HG03095 (cell line): Measurements from ENCODE around the gene ITIH5.
"Not testable (repeated sequence)": the region's sequence is repeated elsewhere in the genome, so short reads cannot be mapped to it uniquely, and the experiment has no call there.

ENCODE experiments used
- ATAC-seq: cut with Tn5 transposase; IDR thresholded peaks from one replicate; pipeline ENCODE4 v1.9.1; 2021; ENCODE audit warnings: moderate library complexity; ENCODE audit not compliant: unreplicated experiment

ITIH5 gene

DNA sequence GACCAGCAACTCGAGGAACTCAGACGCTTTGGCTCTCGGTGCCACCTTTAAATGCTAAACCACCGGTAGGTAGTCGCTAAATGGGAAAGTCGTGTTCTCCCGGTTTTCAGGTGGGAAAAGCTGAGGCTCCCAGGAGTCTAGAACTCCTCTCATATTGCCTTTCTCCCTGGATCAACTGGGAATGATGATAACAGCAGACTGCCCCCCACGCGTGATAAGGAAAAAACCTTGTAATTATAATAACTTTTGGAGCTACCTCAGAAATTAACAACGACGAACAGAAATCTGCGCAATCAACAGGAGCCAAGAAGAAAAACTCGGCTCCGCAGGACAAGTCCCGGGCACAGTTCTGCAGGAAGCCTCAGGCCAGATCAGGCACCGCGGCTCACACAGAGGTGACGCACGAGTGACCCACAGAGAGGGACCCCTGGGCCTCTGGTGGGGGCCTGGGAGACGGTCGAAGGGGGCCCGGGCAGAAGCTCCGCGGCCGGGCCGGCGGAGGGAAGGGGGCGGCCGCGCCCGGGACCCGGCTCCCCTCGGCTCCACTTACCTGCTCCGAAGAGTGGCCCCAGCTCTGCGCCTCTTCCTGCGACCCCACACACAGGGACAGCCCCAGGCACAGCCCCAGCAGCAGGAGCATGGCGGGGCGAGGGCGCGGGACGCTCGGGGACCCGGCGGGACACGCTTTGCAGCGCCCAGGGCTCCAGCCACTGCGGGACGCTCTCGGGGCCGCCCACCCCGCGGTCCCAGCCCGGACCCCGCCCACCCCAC lies at the start of gene ITIH5:
ITIH5 (minus strand) TSS at position 714 of the 771 bp plus-strand sequence; CDS start at position 640, 74 bp downstream.
- ATAC-seq, result no peak

DNA sequence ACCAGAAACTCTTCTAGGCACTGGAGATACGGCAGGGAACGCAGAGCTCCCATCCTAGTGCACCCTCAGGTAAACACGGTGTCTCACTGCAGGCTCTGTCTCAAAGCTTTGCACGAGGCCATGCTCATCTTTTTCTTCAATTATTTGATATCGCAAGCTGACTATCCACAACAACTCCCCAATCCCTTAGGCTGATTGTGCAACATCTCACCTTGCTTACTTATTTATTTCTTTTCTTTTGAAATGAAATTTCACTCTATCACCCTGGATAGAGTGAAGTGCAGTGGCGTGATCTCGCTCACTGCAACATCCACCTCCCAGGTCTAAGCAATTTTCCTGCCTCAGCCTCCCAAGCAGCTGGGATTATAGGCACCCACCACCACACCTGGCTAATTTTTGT lies 48.7 kb upstream of the ITIH5 start:
- ATAC-seq, result no peak

DNA sequence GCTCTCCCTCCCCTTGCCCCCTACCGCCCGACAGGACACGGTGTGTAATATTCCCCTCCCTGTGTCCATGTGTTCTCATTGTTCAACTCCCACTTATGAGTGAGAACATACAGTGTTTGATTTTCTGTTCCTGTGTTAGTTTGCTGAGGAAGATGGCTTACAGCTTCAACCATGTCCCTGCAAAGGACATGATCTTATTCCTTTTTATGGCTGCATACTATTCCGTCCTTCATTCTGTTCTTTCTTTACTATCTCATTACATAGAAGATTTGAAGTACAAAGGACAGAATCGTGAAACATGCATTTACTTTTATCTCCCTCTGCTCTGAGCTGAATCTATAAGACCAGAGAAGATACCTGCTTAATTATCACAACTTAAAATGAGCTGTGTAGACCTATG lies 44.3 kb upstream of the ITIH5 start:
- ATAC-seq, result not testable (repeated sequence)

DNA sequence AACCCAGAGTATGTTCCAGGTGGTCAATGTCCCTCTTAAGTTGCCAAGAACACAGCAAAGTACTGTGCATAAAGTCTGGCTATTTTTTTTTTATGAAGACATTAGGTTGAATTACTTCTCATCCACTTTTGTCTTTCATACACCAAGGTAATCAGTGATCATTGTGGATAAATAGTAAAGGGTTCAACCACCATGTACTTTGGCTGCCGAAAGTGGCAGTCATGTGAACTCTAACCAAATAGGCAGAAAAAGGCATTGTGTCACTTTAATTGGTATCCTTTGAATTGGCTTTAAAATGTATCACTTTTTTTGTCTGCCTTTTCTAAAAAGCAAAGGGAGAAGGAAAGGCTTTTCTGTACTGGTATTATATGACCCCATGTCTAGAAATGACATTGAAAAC lies 43.7 kb upstream of the ITIH5 start:
- ATAC-seq, result no peak

DNA sequence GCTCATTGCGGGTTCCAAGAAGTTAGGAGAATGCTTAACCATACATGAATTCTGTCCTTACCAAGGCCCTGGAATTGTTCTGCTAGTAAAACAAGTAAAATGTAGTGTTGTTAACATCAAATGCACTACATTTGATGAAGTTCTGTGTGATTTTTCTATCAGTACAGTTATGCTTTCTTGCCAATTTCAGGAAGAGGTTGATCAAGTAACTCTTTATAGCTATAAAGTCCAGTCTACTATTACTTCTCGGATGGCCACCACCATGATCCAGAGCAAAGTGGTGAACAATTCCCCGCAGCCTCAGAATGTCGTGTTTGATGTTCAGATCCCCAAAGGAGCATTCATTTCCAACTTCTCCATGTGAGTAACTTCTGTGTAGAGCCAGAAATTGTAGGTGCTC lies 42.1 kb upstream of the ITIH5 start:
- no peak for ATAC-seq

DNA sequence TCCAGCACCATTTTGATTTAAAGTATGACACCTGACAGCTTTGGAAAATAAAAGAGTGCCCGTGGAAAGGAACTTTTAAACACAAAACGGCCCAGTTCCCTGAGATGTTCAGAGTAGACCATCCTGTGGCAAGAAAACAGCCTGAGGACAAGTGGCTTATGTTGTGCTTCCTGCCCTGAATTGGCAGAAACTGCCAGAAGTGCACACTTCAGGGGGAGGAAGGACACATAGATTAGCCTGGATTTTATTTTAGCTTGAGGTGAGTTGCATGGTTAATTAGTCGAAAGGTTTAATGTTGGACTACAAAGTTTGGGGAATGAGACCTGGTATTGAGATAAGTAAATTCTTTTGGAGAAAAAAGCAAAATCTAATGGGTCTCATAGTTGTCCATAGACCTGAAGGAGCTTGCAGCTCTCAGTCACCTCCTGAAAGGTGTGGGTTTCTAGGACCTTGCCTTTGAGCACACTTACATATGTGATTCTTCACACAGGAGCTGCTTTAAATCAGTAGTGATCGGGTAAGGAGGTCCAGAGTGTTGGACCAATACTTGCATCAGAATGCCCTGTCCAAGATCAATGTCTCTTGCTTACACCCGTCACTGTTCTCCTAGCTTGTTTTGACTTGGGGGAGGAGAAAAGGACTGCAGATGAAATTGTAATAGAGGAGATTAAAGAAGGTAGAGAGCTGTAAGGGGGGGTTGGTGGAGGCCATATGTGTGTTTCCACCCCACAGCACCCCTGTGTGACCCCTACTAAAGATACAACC lies 41.3 kb upstream of the ITIH5 start:
- no peak for ATAC-seq

DNA sequence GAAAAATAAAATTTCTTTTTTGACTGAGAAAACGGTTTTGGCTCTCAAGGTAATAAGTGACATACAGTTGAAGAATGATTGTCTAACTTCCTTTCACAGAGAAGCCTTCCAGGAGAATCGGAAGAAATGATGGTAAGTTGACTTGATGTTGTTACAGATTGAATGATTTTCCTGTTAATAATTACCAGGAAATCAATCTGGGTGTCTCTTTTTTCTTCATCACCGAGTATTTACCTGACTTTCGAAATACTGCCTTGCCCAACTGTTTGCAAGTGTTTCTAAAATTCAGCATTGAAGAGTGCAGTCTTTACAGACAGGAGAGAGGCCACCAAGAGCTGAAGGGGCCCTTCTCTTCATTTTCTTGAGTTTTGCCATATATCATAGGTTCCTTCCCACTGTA lies 40.3 kb upstream of the ITIH5 start:
- no peak for ATAC-seq

DNA sequence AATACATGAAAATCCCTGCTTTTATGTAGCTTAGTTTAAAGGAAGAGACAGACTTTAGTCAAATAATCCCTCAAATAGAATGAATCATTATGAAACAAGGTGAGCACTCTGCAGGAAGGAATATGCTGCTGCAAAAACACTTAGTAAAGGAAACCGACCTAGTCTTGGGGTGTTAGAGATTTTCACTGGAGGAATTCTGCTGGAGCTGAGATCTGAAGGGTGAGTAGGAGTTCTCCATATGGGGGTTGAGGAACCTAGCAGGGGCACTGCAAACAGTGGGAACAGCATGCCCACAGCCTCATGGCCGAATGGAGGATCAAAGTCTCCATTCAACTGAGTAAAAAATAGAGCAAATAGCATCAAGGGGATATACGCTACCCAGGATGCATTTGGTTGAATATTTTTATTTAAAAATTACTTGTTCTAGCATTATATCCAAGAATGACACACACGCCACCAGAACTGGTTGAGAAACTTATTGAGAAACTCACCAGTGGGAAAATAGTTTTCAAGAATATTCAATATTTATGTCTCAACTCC lies 39.8 kb upstream of the ITIH5 start:
- ATAC-seq, result no peak

DNA sequence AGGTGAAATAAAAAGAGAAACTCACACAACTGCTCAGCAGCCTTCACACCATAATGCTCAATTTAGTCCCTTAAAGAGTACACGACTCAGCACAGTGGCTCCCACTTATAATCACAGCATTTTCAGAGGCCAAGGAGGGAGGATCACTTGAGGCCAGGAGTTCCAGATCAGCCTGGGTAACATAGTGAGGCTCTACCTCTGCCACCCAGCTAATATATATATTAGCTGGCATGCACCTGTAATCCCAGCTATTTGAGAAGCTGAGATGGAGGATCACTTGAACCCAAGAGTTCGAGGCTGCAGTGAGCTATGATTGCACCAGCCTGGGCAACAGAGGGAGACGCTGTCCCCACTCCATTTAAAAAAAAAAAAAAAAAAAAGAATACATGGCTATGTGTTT lies 38.6 kb upstream of the ITIH5 start:
- no peak for ATAC-seq

DNA sequence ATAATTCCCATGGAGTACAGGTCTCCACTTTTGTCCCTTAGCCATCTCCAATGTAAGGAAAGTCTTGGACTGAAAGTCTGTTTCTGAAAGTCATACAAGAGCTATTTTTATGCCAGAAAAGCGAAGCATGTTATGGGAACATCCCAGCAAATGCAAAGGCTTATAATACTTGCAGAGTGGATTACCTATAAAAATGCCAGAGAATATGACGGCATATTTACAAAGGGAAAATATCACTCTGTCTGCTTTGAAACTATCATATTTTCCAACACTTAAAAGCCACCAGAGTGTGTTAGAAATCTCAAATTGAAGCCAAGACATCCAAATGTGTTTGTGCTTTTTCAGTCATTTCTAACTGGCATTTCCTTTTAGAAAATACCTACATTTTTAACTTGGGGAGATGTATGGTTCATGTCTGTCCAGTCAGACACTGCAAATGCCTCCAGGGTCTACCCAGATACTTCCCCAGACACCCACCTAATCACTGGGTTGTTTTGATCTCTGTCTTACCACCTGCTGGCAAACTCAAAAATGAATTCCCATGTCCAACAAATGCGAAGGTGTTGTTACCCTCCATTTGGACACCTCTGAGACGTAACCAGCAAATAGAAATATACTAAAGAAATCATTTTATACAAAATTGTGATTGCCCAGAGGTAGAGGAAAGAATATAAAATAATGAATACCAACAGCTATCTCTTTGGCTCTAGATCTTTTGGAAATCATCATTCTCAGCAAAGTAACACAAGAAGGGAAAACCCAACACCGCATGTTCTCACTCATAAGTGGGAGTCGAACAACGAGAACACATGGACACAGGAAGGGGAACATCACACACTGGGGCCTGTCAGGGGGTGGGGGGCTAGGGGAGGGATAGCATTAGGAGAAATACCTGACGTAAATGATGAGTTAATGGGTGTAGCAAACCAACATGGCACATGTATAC lies 37.6 kb upstream of the ITIH5 start:
- ATAC-seq, result no peak

DNA sequence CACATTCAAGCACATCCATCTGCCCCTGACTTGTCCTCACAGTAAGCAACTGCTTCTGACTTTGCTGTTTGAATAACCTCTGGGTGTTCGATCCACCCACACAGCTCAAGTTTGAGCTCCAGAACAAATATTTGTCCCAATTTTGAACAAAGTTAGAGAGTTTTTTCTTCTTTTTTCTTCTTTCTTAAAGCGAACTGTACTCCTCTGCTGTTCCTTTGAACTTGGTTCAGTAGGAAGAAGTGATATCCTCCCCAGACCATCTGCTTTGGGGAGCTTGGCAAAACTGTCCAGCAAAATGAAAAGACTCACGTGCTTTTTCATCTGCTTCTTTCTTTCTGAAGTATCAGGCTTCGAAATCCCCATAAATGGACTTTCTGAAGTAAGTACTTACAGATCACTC lies 36.4 kb upstream of the ITIH5 start, which contains the start of gene ITIH2:
ITIH2 (plus strand) TSS at position 177 of the 400 bp plus-strand sequence; CDS start at position 296, 119 bp downstream.
- no peak for ATAC-seq

DNA sequence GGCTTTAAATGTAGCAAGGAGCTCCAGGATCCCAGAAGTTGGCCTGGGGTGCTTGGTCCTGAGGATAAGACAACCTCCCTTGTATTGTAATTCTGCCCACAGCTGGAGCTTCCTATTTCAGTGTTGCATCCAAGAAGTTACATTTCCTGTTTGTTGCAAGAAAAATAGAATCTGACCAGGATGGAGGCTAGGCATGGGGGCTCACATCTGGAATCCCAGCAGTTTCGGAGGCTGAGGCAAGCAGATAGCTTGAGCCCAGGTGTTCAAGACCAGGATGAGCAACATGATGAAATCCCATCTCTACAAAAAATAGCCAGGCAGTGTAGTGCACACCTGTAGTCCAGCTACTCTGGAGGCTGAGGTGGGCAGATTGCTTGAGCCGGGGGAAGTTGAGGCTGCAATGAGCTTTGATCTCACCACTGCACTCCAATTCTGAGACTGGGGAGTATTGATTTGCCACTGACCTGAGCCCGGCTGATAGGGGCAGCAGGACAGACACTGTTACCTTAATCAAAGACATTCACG lies 35.6 kb upstream of the ITIH5 start:
- ATAC-seq, result no peak

DNA sequence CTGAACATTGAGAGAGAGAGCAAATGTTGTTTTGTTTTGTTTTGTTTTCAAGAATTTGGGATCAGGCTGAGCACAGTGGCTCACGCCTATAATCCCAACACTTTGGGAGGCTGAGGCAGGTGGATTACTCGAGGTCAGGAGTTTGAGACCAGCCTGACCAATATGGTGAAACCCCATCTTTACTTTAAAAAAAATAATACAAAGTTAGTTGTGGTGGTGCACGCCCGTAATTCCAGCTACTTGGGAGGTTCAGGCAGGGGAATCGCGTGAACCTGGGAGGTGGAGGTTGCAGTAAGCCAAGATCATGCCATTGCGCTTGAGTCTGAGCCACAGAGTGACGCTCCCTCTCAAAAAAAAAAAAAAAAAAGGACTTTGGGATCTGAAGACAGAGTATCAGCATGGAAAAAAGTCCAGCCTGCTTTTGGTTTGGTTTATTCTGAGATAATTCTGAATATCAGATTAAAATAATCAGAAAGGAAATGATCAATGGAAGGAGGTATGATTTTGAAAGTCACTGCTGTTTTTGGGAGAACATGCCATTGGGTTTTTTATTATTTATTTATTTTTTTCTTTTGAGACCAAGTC lies 34.5 kb upstream of the ITIH5 start:
- ATAC-seq, result no peak

DNA sequence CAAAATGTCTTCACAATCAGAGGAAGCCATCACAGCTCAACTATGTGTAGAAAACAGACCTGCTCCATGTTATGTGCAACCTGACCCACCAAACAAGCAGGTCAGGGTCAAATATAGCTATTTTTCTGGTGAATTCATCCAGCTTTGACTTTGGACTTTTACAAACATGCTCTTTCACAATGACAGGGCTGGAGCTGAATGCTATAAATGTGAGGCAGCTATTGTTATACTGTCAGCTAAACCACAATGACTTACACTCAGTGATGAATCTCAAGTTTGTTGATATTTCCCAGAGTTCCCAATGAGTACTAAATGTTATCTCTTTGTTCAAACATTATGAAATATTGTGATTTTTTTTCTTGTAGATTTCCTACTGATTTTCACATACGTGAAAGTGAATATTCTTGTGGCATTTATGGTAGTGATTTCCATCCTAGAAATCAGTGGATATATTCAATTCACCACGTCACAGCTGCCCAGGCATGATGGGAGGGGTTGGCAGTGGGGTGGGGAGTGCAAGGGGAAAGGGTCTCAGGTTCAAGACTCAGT lies 33.9 kb upstream of the ITIH5 start:
- no peak for ATAC-seq

DNA sequence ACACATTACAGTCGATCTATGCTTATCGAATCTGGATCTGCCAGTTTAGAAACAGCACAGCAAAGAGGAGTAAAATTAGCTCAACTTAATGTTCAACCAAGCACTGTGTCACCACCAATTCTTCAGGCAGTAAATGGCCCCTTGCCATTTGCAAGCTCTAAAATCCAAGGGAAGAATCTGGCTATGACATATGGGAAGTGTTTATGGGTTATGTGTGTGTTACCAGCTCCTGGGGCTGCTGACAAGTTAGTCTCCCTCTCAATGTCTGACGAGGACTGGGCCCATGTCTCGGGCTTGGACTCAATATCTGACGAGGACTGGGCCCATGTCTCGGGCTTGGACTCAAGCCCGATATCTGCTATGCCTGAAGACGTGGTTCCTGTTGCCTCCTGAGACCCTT lies 30.7 kb upstream of the ITIH5 start:
- no peak for ATAC-seq

DNA sequence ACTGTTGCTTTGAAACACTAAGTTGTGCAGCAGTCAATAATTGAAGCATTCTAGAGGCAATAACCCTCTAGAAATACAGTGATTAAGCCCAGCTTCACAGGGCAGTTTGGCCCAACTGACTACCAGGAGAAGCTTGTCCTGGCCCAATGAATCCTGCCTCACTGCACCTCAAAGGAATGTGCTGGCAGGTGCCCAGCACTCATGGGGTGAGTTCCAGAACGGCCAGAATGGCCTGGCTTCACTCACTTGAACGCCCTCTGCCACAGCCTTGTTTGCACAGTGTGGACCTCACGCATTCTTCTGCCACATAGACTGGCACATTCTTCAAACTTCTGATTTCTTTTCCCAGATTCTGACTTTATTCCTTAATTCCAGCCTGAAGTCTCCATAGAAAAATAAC lies 29.8 kb upstream of the ITIH5 start:
- no peak for ATAC-seq

DNA sequence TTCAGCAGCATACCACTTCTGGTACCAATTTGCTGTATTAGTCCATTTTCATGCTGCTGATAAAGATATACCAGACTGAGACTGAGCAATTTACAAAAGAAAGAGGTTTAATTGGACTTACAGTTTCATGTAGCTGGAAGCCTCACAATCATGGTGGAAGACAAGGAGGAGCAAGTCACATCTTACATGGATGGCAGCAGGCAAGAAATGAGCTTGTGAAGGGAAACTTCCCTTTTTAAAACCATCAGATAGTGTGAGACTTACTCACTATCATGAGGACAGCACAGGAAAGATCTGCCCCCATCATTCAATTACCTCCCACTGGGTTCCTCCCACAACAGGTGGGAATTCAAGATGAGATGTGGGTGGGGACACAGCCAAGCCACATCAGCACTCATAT lies 26.4 kb upstream of the ITIH5 start:
- not testable (repeated sequence) for ATAC-seq

DNA sequence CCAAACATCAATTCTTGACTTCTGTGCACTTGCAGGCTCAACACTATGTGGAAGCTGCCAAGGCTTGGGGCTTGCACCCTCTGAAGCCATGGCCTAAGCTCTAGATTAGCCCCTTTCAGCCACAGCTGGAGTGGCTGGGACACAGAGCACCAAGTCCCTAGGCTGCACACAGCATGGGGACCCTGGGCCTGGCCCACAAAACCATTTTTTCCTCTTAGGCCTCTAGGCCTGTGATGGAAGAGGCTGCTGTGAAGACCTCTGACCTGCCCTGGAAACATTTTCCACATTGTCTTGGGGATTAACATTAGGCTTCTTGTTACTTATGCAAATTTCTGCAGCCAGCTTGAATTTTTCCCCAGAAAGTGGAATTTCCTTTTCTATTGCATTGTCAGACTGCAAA lies 25.6 kb upstream of the ITIH5 start:
- not testable (repeated sequence) for ATAC-seq

DNA sequence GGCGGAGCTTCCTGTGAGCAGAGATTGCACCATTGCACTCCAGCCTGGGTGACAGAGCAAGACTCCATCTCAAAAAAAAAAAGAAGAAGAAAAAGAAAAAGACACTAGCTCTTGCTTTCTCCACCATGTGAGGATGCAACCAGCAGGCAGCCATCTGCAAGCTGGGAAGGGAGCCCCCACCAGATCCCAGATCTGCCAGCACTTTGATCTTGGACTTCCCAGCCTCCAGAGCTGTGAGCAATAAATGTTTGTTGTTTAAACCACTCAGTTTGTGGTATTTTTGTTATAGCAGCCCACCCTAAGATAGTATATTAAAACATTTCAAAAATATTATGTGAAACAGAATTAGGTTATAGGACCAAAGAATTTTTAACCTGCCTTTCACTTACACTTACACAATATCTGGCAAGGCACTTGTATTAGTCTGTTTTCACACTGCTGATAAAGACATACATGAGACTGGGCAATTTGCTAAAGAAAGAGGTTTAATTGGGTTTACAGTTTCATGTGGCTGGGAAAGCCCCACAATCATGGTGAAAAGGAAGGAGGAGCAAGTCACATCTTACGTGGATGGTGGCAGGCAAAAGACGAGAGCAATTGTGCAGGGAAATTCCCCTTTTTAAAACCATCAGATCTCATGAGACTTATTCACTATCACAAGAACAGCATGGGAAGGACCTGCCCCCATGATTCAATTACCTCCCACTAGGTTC lies 24.3 kb upstream of the ITIH5 start:
- not testable (repeated sequence) for ATAC-seq
